ENCODE data around the gene ENTREP3.
"Not testable (repeated sequence)": the region's sequence is repeated elsewhere in the genome, so short reads cannot be mapped to it uniquely, and the experiment has no call there.

Gene ENTREP3

DNA sequence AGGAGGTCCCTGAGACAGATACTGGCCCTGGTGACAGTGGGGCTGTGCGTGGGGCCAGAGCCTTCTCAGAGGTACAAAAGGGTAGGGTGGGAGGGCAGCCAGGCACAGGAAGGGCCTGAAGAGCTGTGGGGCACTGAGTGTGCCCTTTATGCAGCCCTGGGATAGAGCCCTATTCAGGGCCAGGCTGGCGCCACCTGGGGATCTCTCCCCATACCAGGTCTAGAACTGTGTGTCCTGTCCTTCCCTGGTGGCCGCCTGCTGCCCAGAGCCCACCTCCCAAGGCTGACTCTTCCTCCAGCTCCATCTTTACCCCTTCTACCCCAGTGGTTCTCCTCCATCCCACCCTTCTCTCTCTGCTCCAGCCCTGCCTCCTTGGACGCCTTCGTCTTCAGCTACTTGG, 21.8 kb downstream of the ENTREP3 start:
- not testable (repeated sequence) for H3K4me1 ChIP-seq (ENCODE audit: control insufficient read depth, insufficient read depth, low read length, unreplicated experiment); H3K79me2 ChIP-seq (ENCODE audit: control insufficient read depth, insufficient read depth, low read length, unreplicated experiment)

DNA sequence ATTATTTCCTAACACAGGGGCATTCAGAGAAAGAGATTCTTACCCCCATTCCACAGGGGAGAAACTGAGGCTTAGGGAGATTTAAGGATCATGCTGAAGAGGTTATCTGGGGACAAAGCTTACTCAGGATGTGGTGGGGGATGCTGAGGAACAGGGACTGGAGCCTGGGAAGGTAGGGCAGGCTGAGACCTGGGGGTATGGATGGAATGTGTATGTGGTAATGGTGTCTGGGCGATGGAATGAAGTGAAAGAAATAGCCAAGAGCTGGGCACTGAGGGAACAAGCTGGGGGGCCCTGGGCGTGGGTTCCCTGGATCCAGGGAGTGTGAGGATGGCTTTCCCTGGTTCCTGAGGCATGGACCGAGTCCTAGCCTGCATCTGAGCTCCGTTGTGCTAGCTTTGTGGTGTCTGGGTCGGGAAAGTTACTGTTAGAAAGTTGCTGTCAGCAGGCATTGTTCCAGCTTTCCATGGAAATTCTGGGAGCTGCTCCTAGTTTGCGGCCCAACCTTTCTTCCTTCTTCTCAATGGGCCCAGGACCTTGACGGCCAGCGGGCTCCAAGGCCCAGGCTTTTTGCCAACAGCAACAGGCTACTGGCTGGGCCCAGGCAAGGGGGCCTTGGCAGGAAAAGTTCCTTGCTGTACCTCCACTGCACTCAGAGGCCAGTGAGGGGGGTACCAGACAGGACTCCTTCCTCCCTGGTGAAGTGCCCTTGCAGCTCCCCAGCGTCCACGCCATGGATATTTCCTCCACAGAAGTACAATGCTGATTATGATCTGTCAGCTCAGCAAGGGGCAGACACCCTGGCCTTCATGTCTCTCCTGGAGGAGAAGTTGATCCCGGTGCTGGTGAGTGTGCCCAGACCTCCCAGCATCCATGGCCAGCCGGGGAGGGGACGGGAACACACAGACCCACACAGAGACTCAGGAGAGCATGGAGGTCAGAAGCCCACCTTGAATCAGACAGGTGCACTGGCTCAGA, 23.0 kb downstream of the ENTREP3 start:
- not testable (repeated sequence) for H3K79me2 ChIP-seq (ENCODE audit: control insufficient read depth, insufficient read depth, low read length, unreplicated experiment); H3K36me3 ChIP-seq (ENCODE audit: insufficient read depth, low read length); H3K4me3 ChIP-seq (ENCODE audit: low read depth, low read length); H2AFZ ChIP-seq (ENCODE audit: low read length, unreplicated experiment); H3K27ac ChIP-seq (ENCODE audit: low read depth, low read length); H3K27me3 ChIP-seq (ENCODE audit: insufficient read depth, low read length)
- H3K4me1 ChIP-seq (ENCODE audit: control insufficient read depth, insufficient read depth, low read length, unreplicated experiment) = peaks cover 13% of the 10 kb centered on the region

More for the DNA sequence above, 21.8 kb downstream of the ENTREP3 start:
- not testable (repeated sequence) for H3K4me3 ChIP-seq (ENCODE audit: low read depth, low read length); H3K27me3 ChIP-seq (ENCODE audit: insufficient read depth, low read length); H3K36me3 ChIP-seq (ENCODE audit: insufficient read depth, low read length); H2AFZ ChIP-seq (ENCODE audit: low read length, unreplicated experiment); H3K27ac ChIP-seq (ENCODE audit: low read depth, low read length)

DNA sequence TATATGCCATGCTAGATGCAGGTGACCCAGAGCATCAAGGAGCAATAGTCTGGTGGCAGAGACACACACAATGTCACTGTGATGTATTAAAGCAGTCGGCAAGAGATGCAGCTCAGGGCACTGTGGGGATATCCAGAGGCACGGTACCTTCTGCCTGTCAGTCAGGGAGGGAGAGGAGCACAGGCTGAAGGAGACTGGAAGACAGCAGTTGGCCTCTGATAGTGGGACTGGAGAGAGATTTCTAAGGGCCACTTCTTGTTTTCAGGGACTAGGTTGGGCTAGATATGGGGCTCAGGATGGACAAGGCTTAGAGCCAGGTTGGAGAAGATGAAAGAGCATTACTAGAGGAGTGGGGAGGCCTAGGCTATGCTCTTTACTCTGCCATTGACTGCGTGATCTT, 24.0 kb downstream of the ENTREP3 start:
- H3K4me1 ChIP-seq (ENCODE audit: control insufficient read depth, insufficient read depth, low read length, unreplicated experiment) = not testable (repeated sequence)

DNA sequence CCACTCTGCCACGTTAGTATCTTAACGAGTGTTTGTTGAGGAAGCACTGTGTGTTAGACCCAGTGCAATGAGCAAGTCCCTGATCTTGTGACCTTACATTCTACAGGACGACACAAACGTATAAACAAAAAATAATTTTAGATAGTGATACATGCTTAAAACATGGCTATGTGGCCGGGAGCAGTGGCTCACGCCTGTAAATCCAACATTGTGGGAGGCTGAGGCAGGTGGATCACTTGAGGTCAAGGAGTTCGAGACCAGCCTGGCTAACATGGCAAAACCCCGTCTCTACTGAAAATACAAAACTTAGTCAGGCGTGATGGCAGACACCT, 27.2 kb downstream of the ENTREP3 start:
- Histone ChIP-seq H3K4me3 (ENCODE audit: low read depth, low read length) (peak overlapping the region; percentile 93), H3K36me3 (ENCODE audit: insufficient read depth, low read length) (no peaks in the 10 kb centered on the region), H3K27ac (ENCODE audit: low read depth, low read length) (peak overlapping the region; percentile 73), H3K27me3 (ENCODE audit: insufficient read depth, low read length) (no peaks in the 10 kb centered on the region), H3K4me1 (ENCODE audit: control insufficient read depth, insufficient read depth, low read length, unreplicated experiment) (peaks cover 35% of the 10 kb centered on the region), H2AFZ (ENCODE audit: low read length, unreplicated experiment) (peak overlapping the region; percentile 76), H3K79me2 (ENCODE audit: control insufficient read depth, insufficient read depth, low read length, unreplicated experiment) (peaks cover 22% of the 10 kb centered on the region)

More for the DNA sequence above, 24.0 kb downstream of the ENTREP3 start:
- not testable (repeated sequence) for H3K79me2 ChIP-seq (ENCODE audit: control insufficient read depth, insufficient read depth, low read length, unreplicated experiment); H3K36me3 ChIP-seq (ENCODE audit: insufficient read depth, low read length); H3K27ac ChIP-seq (ENCODE audit: low read depth, low read length); H3K27me3 ChIP-seq (ENCODE audit: insufficient read depth, low read length); H3K4me3 ChIP-seq (ENCODE audit: low read depth, low read length); H2AFZ ChIP-seq (ENCODE audit: low read length, unreplicated experiment)

DNA sequence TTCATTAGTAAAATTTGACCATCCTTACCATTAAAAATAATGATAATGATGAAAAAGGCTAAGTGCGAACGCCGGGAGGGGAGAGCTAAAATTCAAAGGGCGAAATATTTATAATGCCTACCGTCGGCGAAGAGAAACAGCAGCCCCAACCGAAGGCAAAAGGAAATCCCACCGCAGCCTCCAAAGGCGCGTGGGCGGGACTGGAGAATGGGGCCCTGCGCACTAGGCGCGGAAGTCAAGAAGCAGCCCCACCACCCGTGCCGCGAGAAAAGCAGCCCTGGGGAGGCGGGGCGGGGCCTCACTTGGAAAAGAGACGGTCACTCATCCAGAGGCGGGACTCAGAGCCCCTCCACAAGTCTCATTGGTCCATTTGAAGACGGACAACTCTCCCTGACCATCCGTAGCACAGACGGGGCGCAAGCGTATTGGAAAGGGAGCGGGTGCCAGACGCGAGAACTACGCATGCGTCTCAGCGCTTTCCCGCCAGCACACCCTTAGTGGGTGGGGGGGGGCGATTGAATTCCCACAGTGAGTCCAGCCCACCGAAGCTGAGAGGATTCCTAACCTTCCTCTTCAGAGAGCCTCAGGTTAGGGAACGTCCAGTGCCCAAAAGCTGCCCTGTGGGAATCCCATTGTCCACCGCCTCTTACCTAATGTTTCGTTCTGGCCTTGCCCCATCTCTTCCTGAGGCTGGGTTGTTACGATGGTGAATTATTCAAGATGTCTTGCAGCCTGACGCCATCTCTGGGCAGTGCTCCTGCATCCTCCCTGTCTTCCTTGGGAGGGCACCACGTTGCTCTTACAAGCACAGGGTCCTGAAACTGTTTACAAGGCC, 27.8 kb downstream of the ENTREP3 start:
- peak overlapping the region; percentile 89 for H3K27ac ChIP-seq (ENCODE audit: low read depth, low read length)
- H3K79me2 ChIP-seq (ENCODE audit: control insufficient read depth, insufficient read depth, low read length, unreplicated experiment) = peaks cover 22% of the 10 kb centered on the region
- H3K4me3 ChIP-seq (ENCODE audit: low read depth, low read length) = peak overlapping the region; percentile 93
- H3K36me3 ChIP-seq (ENCODE audit: insufficient read depth, low read length) = no peaks in the 10 kb centered on the region
- H2AFZ ChIP-seq (ENCODE audit: low read length, unreplicated experiment) = peak overlapping the region; percentile 76
- H3K4me1 ChIP-seq (ENCODE audit: control insufficient read depth, insufficient read depth, low read length, unreplicated experiment) = peaks cover 33% of the 10 kb centered on the region
- H3K27me3 ChIP-seq (ENCODE audit: insufficient read depth, low read length) = no peaks in the 10 kb centered on the region

DNA sequence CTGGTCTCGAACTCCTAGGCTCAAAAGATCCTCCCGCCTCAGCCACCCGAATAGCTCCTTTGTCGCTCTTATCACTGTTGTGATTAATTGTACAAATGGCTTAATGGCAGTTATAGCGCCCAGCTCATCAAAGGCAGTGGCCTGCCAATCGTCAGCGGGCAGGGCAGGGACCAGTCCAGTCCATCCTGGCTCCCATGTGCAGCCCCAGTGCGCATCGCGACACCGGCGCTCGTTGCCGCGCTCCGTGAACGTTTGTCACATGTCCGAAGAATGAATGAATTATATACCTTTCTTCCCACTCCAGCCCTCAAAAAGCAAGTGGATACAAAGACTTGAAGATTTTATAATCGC, 28.4 kb downstream of the ENTREP3 start:
- Histone ChIP-seq H3K4me1 (ENCODE audit: control insufficient read depth, insufficient read depth, low read length, unreplicated experiment) (peaks cover 31% of the 10 kb centered on the region), H3K27me3 (ENCODE audit: insufficient read depth, low read length) (no peaks in the 10 kb centered on the region), H3K36me3 (ENCODE audit: insufficient read depth, low read length) (no peaks in the 10 kb centered on the region), H2AFZ (ENCODE audit: low read length, unreplicated experiment) (peak overlapping the region; percentile 73), H3K4me3 (ENCODE audit: low read depth, low read length) (peak overlapping the region; percentile 93), H3K79me2 (ENCODE audit: control insufficient read depth, insufficient read depth, low read length, unreplicated experiment) (peaks cover 22% of the 10 kb centered on the region), H3K27ac (ENCODE audit: low read depth, low read length) (peak overlapping the region; percentile 89)

DNA sequence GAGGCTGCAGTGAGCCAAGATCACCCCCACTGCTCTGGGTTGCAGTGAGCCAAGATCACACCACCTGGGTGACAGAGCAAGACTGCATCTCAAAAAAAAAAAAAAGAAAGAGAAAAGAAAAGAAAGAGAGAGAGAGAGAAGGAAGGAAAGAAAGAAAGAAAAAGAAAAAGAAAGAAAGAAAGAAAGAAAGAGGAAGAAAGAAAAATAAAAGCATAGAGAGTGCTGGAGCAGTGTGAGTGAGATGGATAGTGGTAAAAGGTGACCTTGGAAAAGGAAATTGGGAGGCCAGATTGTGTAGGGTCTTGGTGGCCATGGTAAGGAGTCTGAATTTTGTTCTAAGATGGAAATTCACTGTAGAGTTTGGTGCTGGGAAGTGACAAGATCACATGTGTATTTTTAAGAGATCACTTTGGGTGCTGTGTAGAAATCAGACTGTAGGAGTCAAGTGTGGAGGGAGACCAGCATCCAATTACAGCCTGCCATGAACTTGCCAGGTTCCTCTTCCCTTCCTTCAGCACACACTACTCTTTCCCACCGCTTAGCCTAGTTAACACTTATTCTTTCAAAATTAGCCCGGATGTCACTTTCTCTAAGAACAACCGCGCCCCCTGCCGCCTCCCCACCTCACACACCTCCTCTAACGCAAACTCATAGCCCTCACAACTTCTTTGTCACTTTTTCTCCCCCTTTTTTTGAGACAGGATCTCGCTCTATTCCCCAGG, 28.9 kb downstream of the ENTREP3 start:
- Histone ChIP-seq H3K27ac (ENCODE audit: low read depth, low read length) (peak overlapping the region; percentile 89), H3K27me3 (ENCODE audit: insufficient read depth, low read length) (no peaks in the 10 kb centered on the region), H3K4me1 (ENCODE audit: control insufficient read depth, insufficient read depth, low read length, unreplicated experiment) (peaks cover 31% of the 10 kb centered on the region), H3K36me3 (ENCODE audit: insufficient read depth, low read length) (no peaks in the 10 kb centered on the region), H2AFZ (ENCODE audit: low read length, unreplicated experiment) (peak overlapping the region; percentile 73), H3K79me2 (ENCODE audit: control insufficient read depth, insufficient read depth, low read length, unreplicated experiment) (peaks cover 22% of the 10 kb centered on the region), H3K4me3 (ENCODE audit: low read depth, low read length) (peak overlapping the region; percentile 93)

DNA sequence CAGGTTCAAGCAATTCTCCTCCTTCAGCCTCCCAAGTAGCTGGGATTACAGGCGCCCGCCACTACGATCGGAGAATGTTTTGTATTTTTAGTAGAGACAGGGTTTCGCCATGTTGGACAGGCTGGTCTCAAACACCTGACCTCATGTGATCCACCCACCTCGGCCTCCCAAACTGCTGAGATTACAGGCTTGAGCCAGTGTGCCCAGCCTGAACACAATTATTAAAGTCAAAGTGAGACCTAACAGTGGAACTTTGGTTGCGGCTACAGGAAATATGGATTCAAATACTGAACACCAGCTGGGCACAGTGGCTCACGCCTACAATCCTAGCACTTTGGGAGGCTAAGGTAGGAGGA, 29.9 kb downstream of the ENTREP3 start:
- Histone ChIP-seq H3K4me1 (ENCODE audit: control insufficient read depth, insufficient read depth, low read length, unreplicated experiment) (peaks cover 31% of the 10 kb centered on the region), H3K27ac (ENCODE audit: low read depth, low read length) (peak overlapping the region; percentile 89), H3K79me2 (ENCODE audit: control insufficient read depth, insufficient read depth, low read length, unreplicated experiment) (peaks cover 22% of the 10 kb centered on the region), H3K4me3 (ENCODE audit: low read depth, low read length) (peak overlapping the region; percentile 93)
- H2AFZ ChIP-seq (ENCODE audit: low read length, unreplicated experiment); H3K27me3 ChIP-seq (ENCODE audit: insufficient read depth, low read length); H3K36me3 ChIP-seq (ENCODE audit: insufficient read depth, low read length): not testable (repeated sequence)

DNA sequence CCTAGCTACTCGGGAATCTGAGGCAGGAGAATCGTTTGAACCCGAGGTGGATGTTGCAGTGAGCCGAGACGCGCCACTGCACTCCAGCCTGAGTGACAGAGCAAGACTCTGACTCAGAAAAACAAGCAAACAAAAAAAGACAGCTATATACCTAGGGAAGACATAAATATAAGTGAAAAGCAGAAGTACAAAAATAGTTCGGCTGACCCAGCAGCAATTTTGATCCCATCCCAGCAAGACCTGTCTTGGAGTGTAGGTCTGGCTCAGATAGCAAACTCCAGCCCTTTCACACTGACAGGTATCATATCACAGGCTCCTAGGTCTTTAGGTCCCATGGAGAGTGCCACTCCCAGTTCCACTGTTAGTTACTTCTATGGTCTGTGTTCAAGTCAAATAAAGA, 32.2 kb downstream of the ENTREP3 start:
- no peak overlapping the region for H2AFZ ChIP-seq (ENCODE audit: low read length, unreplicated experiment)
- H3K36me3 ChIP-seq (ENCODE audit: insufficient read depth, low read length) = no peaks in the 10 kb centered on the region
- no peaks in the 10 kb centered on the region for H3K27me3 ChIP-seq (ENCODE audit: insufficient read depth, low read length)
- H3K4me1 ChIP-seq (ENCODE audit: control insufficient read depth, insufficient read depth, low read length, unreplicated experiment) = peaks cover 40% of the 10 kb centered on the region
- H3K27ac ChIP-seq (ENCODE audit: low read depth, low read length) = no peak overlapping the region
- no peak overlapping the region for H3K4me3 ChIP-seq (ENCODE audit: low read depth, low read length)
- H3K79me2 ChIP-seq (ENCODE audit: control insufficient read depth, insufficient read depth, low read length, unreplicated experiment) = peaks cover 22% of the 10 kb centered on the region

DNA sequence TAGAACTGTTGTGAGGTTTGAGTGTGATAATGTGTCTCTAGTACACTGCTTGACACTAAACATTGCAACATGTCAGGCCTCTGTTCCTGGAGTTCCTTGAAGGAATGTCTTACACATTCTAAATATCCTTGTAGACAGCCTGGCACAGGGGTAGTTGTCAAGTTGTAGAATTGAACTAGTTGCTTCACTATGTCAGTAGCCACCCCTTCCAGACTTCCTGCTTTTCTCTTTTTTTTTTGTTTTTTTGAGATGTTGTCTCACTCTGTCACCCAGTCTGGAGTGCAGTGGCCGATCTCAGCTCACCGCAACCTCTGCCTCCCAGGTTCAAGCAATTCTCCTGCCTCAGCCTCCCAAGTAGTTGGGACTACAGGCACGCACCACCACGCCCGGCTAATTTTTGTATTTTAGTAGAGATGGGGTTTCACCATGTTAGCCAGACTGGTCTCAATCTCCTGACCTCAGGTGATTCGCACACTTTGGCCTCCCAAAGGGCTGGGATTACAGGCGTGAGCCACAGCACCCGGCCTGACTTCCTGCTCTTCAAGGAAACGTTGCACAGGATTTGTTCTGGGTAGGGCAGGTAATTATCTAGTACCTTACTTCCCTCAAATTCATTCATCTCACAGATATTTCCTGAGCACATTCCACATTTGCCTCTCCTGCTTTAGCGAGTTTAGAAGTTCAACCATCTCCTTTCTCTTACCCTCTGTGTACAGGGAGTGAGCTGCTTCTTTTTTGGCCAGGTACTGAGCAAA, 34.9 kb downstream of the ENTREP3 start:
- not testable (repeated sequence) for H3K27me3 ChIP-seq (ENCODE audit: insufficient read depth, low read length); H3K4me3 ChIP-seq (ENCODE audit: low read depth, low read length); H3K27ac ChIP-seq (ENCODE audit: low read depth, low read length); H3K36me3 ChIP-seq (ENCODE audit: insufficient read depth, low read length); H2AFZ ChIP-seq (ENCODE audit: low read length, unreplicated experiment); H3K79me2 ChIP-seq (ENCODE audit: control insufficient read depth, insufficient read depth, low read length, unreplicated experiment)
- H3K4me1 ChIP-seq (ENCODE audit: control insufficient read depth, insufficient read depth, low read length, unreplicated experiment) = peaks cover 26% of the 10 kb centered on the region

All from ACC112 (cell line).